ENCODE measurements around the gene PIK3C2B.

GRCh38 chr1:204513117-204513716 is 18.6 kb upstream of the PIK3C2B start:
- TF ChIP-seq BHLHE40 (IDR thresholded peaks at IDR 0.05; ENCODE audit: borderline replicate concordance) (no peak), FOXM1 (IDR thresholded peaks at IDR 0.05; ENCODE audit: borderline replicate concordance) (no peak), SP1 (IDR thresholded peaks at IDR 0.05) (no peak), NFRKB (IDR thresholded peaks at IDR 0.05) (no peak), ELF4 (IDR thresholded peaks at IDR 0.05) (no peak), SUZ12 (IDR thresholded peaks at IDR 0.05) (no peak), HDGF (IDR thresholded peaks at IDR 0.05; ENCODE audit: borderline replicate concordance) (no peak), ARNT (IDR thresholded peaks at IDR 0.05) (no peak), ZNF384 (IDR thresholded peaks at IDR 0.05) (no peak), FOXK2 (IDR thresholded peaks at IDR 0.05) (no peak)
